Nephron progenitor cell (in vitro differentiated cells): ENCODE results near the gene UCHL3.

Source experiments
- DNase-seq: peaks from one replicate; pipeline ENCODE4 v3.0.0; 2021
- H3K27ac Mint-ChIP-seq: 2 replicates; pipeline ENCODE4 v1.8.0; 2021; ENCODE audit warnings: mild to moderate bottlenecking, moderate library complexity, mixed read lengths
- H3K27me3 Mint-ChIP-seq: 2 replicates; pipeline ENCODE4 v1.8.0; 2021; ENCODE audit warnings: mild to moderate bottlenecking, low read depth, mixed read lengths; ENCODE audit not compliant: poor library complexity
- H3K36me3 Mint-ChIP-seq: 2 replicates; pipeline ENCODE4 v1.8.0; 2021; ENCODE audit warnings: low read depth, mixed read lengths
- H3K4me1 Mint-ChIP-seq: 2 replicates; pipeline ENCODE4 v1.8.0; 2021; ENCODE audit warnings: mixed read lengths
- H3K4me3 Mint-ChIP-seq: 2 replicates; pipeline ENCODE4 v1.8.0; 2021; ENCODE audit warnings: mild to moderate bottlenecking, moderate library complexity, mixed read lengths
- H3K9me3 Mint-ChIP-seq: 2 replicates; pipeline ENCODE4 v1.8.0; 2021; ENCODE audit warnings: mild to moderate bottlenecking, moderate library complexity, mixed read lengths
- CTCF ChIP-seq: fragments of 200-600 bp; sonication (generic); IDR thresholded peaks from 2 replicates; pipeline ENCODE4 v1.5.0; 2021; ENCODE audit warnings: antibody characterized with exemption

Gene UCHL3

GRCh38 chr13:75643182-75643581 is 93.6 kb downstream of the UCHL3 start:
- no peak for DNase-seq
- Mint-ChIP-seq H3K27ac (no peak overlapping the region), H3K4me3 (no peak overlapping the region), H3K27me3 (peaks cover 20% of the 10 kb centered on the region), H3K4me1 (no peaks in the 10 kb centered on the region), H3K36me3 (no peaks in the 10 kb centered on the region), H3K9me3 (no peaks in the 10 kb centered on the region)
- TF ChIP-seq CTCF, result no peak

GRCh38 chr13:75643693-75644092 is 94.1 kb downstream of the UCHL3 start:
- H3K9me3 Mint-ChIP-seq, result no peaks in the 10 kb centered on the region
- no peaks in the 10 kb centered on the region for H3K4me1 Mint-ChIP-seq
- H3K4me3 Mint-ChIP-seq, result no peak overlapping the region
- H3K36me3 Mint-ChIP-seq, result no peaks in the 10 kb centered on the region
- TF ChIP-seq CTCF, result no peak
- DNase-seq, result no peak
- H3K27ac Mint-ChIP-seq, result no peak overlapping the region
- H3K27me3 Mint-ChIP-seq, result peaks cover 15% of the 10 kb centered on the region

- Mint-ChIP-seq H3K4me1 (no peaks in the 10 kb centered on the region), H3K27me3 (peaks cover 5% of the 10 kb centered on the region), H3K9me3 (no peaks in the 10 kb centered on the region), H3K36me3 (no peaks in the 10 kb centered on the region), H3K27ac (no peak overlapping the region), H3K4me3 (no peak overlapping the region)
- DNase-seq, result no peak
- TF ChIP-seq CTCF, result no peak
These were observed 95.5 kb downstream of the UCHL3 start for GRCh38 chr13:75645141-75645540.

GRCh38 chr13:75647126-75647784 is 97.7 kb downstream of the UCHL3 start:
- Mint-ChIP-seq H3K27ac (no peak overlapping the region), H3K4me3 (no peak overlapping the region), H3K9me3 (no peaks in the 10 kb centered on the region), H3K4me1 (no peaks in the 10 kb centered on the region), H3K36me3 (no peaks in the 10 kb centered on the region), H3K27me3 (no peaks in the 10 kb centered on the region)
- no peak for TF ChIP-seq CTCF
- no peak for DNase-seq

- H3K27ac Mint-ChIP-seq, result no peak overlapping the region
- no peak overlapping the region for H3K4me3 Mint-ChIP-seq
- no peaks in the 10 kb centered on the region for H3K4me1 Mint-ChIP-seq
- TF ChIP-seq CTCF, result no peak
- H3K9me3 Mint-ChIP-seq, result no peaks in the 10 kb centered on the region
- no peak for DNase-seq
- H3K36me3 Mint-ChIP-seq, result no peaks in the 10 kb centered on the region
- H3K27me3 Mint-ChIP-seq, result no peaks in the 10 kb centered on the region
These were observed 98.9 kb downstream of the UCHL3 start for GRCh38 chr13:75648446-75648845.

- Mint-ChIP-seq H3K4me3 (no peak overlapping the region), H3K36me3 (no peaks in the 10 kb centered on the region), H3K27ac (no peak overlapping the region), H3K27me3 (peaks cover 3% of the 10 kb centered on the region), H3K4me1 (no peaks in the 10 kb centered on the region), H3K9me3 (no peaks in the 10 kb centered on the region)
- DNase-seq, result no peak
- TF ChIP-seq CTCF, result no peak
These were observed 101.4 kb downstream of the UCHL3 start for GRCh38 chr13:75651013-75651412.
